SK-N-SH (cell line): ENCODE results near the gene MYO1E.

Source experiments
- GABPA ChIP-seq: IDR thresholded peaks from 2 replicates; pipeline ENCODE4 v1.4.0; 2012; ENCODE audit warnings: low read depth, mild to moderate bottlenecking
- JUND ChIP-seq: IDR thresholded peaks from 2 replicates; pipeline ENCODE4 v1.4.0; 2012
- POLR2AphosphoS5 ChIP-seq: IDR thresholded peaks from 2 replicates; pipeline ENCODE4 v1.6.1; 2012; ENCODE audit warnings: low read depth, low read length
- TAF1 ChIP-seq: IDR thresholded peaks from 2 replicates; pipeline ENCODE4 v1.6.1; 2012; ENCODE audit warnings: low read depth, mild to moderate bottlenecking, low read length, moderate library complexity, borderline replicate concordance
- TF ChIP-seq, protein P1 (sequence below): fragments of 150-350 bp; IDR thresholded peaks from 2 replicates; pipeline ENCODE4 v1.6.1; 2017; ENCODE audit warnings: antibody characterized with exemption, low read length, low read depth, borderline replicate concordance

DNA sequence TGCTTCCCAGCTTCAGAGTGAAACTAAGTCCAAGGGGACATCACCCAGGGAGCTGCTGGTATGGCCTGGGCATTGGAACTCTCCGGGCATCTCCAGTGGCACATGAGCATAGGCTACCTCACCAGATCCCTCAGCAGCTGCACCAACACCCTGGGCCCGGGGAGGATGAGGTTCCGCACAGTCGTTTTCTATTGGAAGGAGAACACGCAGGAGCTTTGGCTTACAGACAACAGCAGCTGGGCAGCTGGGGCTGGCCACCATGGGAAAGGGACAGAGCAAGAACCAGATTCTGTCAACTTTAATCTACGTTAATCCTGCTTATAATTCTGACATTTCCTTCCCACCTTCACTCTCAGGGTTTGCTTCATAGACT is 65.5 kb downstream of the MYO1E start:
- TF ChIP-seq JUND (no peak), TAF1 (no peak), POLR2AphosphoS5 (no peak), GABPA (no peak)
- TF ChIP-seq, protein P1, sequence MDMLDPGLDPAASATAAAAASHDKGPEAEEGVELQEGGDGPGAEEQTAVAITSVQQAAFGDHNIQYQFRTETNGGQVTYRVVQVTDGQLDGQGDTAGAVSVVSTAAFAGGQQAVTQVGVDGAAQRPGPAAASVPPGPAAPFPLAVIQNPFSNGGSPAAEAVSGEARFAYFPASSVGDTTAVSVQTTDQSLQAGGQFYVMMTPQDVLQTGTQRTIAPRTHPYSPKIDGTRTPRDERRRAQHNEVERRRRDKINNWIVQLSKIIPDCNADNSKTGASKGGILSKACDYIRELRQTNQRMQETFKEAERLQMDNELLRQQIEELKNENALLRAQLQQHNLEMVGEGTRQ = no peak
